ENCODE data around the gene C1orf216.
"Not testable (repeated sequence)": the region's sequence is repeated elsewhere in the genome, so short reads cannot be mapped to it uniquely, and the experiment has no call there.

Gene C1orf216, protein sequence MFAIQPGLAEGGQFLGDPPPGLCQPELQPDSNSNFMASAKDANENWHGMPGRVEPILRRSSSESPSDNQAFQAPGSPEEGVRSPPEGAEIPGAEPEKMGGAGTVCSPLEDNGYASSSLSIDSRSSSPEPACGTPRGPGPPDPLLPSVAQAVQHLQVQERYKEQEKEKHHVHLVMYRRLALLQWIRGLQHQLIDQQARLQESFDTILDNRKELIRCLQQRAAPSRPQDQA

DNA sequence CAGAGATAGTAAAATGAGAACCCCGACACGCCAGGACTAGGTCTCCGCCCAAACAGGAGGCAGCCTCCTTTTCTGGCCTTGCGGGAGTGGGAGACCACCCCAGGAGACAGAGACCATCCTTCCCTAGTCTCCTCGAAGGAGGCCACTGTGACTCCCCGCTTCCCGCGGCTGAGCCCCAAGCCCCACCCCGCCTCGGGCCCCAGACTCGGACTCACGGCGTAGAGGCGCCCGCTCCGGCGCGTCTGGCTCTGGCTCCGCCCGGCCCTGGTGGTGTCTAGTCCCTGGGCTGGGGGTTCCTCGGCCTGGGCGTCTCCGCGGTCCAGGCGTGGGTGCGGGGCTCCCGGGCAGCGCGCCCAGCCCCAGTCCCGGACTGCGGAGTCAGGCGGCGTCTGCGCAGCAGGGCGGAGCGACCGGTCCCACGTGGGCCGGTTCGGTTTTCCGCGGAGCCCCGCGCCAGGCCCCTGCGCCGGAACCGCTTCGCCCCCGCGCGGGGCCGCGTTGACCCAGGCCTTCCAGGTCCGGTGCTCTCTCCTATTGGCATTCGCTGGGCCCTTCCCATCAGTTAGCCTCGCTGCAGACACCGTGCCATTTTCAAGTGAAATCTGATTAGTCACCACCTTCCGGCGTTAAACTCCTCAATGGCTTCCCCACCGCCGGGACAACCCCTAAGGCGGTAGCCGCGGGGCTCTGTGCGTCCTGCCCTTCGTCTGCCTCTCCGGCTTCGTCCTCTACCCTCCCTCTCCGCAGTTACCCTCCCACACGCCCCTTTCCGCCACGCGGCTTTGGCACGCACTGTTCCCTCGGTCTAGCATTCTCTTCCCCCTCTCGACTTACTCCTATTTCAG, at the start of gene C1orf216:
C1orf216 (minus strand) TSS at position 393 of the 845 bp plus-strand sequence. CDS start 2,563 bp downstream, outside the sequence.
- DNase-seq = no peak

DNA sequence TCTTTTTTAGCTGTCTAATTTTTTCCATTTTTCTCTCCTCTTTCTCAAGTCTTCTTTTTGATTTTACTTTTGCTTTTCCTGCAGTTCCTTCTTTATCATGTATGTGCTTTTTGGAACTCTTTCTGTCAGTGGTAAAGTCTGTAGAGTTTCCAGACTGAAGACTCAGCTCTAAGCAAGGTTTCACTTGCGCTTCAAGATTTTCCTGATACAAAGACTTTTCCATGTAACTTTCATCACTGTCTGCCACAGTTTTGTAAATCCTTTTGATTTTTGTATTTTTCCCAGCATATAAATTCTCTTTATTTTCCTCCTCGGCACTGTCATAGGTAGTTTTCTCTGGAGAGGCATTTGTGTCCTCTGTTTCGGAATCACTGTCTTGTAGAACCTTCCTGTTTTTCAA, 45.6 kb upstream of the C1orf216 start:
- DNase-seq = no peak

DNA sequence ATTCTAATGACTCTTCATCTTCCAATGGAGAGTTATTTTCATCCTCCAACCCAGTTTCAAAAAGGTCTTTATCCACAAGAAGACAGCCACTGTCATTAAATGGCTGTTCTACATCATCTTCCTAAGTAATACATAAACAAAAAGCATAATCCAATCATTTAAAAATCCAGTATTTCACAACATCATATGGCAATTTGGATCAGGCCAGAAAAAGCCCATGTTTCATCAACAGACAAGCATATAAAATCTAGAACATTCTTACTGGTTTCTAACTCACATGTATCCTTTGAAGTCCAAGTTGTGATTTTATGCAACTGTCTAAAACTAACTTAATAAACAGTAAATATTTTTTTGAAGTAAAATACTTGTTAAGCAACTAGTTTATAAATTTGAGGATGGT, 44.5 kb upstream of the C1orf216 start:
- DNase-seq = no peak

DNA sequence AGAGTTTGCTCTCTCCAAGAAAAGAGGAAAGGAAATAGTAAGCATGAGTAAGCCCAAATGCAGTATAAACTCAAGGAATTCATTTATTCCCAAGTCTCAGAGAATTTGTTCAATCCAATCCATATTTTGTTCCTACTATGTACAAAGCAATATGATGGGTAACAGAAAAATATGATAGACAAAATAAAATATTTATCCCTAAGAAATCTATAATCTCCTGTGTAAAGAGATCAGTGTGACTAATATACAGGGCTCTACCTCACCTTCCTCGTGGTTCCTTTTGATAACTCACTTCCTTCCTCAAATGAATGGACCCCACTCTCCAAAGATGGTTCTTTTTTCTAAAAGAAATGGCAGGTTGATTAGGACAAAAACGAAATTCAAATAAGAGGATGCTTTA, 43.5 kb upstream of the C1orf216 start:
- no peak for DNase-seq

DNA sequence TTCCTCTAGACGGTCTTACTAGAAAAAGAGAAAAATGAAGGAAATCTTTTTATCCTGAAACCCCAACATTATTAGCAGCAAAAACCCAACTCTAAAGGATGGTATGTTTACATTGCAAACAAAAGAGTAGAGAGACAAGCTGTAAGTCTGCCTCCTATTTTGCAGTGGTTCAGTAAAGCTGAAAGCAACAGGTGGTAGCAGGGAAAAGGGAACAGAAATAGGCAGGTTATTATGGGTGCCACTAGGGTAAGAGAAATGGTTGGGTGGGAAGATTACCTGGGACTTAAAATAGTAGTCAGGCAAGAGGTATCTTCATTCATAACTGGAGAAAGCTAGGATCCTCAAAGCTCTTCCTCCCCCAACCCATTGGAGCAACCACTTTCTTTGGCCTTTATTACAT, 37.4 kb upstream of the C1orf216 start:
- no peak for DNase-seq

DNA sequence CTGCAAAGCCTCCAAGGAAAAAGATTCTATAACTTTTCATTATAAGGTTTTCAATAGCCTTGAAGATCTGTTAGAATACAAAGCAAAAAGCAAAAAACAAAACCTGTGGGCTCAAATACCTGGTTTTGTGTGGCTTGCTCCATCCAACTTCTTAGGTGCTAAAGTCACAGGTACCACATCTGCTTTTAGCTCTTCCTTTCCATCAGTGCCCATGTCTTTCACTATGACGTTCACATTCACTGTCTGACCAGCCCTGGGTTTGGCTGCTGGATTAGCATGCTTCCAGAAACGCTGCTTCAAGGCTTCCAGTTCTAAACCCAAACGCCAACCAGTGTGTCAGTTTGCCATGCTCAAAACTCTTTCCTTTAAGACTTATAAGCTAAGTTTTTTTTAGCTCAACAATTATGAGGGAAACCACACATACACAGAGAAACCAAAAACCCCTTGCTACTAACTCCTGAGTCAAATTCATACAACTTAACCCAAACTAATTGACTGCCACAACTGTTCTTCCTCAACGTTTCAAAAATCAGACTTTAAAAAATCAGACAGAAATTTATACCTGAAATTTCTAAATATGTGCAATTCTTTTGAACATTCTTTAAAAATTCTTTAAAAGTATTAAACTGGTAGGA, 35.1 kb upstream of the C1orf216 start:
- DNase-seq = no peak

DNA sequence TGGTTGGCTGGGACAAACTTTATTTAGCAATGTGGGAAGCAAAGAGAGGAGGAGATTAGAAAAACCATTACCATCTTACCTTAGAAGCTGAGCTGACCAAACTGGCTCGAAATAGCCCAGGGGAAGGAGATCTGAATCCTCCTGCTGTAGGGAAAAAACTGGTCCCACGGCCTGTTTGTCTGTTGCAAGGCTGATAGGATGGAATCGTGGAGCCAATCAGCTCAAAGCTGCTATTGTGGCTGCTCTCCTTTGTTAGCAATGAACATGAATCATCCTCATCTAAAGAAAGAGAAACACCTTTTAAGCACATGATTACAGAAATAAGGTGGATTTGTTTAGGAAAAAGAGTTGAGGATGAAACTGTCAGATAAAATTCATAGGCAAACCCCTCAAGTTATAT, 29.6 kb upstream of the C1orf216 start:
- DNase-seq = no peak

DNA sequence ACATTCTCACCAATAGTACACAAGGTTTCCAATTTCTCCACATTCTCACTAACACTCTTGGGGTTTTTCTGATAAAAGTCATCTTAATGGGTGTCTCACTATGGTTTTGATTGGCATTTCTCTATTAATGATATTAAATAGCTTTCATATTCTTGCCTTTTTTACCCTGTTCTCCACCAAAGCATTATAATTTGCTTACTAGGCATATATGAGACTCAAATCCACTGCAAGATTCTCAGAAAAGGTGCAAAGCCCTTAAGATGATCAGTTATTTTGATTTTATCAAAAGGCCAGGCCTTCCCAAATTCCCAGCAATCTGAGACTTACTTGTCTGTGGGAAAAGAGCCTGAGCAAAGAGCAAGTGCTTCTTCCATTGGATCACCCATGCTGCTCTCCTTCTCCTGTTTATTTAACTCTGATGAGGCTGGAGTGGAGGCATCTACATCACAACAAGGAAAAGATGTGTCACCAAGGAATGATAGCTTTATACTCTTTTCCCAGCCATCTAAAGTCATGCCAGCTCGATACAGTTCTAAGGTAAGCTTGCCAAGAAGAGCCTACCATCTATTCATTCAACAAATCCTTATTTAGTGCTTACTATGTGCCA, 26.5 kb upstream of the C1orf216 start:
- no peak for DNase-seq

DNA sequence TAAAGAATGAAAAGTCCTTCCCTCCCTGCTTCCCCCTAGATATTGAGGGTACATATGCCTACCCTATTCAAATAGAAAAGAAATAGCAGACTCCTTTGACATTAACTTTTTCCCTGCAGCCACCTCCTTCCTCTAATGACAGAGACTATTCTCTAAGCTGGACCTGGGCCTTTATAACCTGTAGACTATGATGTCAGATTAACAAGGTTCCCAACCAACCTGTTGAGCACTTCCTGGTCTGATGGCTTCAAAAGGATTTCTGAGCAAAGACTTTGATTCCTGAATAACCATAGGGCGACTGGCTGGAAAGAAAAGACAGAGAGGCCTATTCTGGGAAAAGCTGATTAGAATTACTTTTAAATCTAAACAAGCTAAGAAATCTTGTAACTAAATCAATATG, 18.4 kb upstream of the C1orf216 start:
- no peak for DNase-seq

DNA sequence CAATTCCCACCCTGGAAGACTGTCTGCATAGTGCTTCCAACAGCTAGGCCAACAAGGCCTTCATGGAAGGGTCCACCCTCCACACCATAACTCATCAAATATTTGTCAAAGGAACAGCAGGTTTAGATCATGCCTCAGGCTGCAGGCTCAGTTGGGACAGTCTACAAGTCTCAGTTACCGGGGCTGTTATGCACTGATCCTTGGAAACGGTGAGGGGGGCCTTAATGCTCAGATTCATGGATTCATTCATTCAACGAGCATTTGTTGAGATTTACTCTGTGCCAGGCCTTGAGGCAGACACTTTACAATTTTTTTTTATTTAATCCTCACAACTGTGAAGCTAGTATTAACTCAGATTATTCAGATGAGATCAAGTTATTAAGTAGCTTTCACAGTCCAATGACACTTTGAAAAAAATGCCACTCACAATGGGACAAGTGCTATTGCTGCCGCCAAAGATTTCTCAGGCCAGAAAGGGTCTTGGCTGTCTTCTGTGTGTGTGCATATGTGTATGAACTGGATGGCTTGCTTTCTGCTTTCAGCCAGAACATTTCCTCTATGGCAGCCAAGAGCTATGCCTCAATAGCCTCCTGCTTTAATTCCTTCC, 8.9 kb upstream of the C1orf216 start:
- DNase-seq = no peak

DNA sequence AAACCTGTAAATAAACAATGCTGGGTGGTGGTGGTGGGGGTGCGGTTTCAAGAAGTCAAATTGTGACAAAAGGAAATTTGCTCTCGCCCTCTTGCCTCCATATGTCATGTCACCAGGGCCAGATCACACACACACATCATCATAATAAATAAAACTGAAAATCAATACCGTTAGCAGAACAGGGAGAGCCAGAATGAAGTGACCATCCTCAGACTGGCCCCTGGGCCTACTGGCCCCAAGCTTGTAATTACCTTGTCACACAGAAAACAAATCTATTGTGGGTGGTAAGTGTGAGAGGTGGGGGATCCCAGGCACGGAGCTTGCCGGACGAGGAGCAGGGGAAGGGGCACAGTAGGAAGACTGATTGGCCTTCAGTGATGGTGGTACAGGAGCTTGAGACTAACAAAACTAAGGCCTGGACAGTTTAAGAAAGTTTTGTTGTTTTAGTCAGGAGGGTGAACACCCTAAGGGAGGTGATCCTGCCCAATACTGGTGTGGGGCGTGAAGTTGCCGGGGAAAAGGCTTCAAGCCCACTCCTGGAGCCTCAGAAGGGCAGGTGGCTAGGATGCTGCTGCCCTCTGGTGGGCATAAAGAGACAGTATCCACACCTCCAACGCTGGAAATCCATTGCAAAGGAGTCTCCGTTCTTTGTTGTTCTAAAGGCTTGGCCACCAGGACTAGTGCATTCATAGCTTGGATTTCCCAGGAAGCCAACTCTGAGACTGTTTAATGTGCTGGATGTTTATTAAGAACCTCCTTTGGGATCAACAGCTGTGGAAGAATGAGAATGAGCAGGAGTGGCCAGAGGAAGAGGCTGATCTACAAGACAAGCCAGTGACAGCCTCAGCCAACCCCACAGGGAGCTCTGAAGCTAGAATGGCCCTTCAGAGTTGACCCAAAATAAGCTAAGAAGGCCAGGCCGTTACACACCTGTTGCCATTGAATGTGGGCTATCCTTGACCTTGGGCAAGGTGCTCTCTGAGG, 8.1 kb upstream of the C1orf216 start:
- no peak for DNase-seq

DNA sequence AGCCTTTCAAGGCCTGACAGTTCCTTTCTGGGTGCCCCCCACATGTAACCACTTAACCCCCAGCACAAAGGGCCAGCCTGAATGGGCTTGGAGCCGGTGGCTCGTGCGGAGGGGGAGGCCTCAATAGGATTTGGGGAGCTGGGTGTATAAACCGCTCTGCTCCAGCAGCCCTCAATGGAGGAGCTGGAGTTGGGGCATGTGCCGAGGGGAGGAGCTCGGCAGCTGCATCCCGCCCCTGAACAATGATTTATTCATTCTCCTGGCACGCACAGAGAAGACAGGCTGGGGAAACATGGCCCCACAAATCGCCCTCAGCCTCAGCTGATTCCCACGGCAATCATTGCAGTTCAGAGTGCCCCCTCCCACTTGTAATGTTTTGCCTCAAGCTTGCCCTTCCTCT, 6.9 kb upstream of the C1orf216 start:
- no peak for DNase-seq

DNA sequence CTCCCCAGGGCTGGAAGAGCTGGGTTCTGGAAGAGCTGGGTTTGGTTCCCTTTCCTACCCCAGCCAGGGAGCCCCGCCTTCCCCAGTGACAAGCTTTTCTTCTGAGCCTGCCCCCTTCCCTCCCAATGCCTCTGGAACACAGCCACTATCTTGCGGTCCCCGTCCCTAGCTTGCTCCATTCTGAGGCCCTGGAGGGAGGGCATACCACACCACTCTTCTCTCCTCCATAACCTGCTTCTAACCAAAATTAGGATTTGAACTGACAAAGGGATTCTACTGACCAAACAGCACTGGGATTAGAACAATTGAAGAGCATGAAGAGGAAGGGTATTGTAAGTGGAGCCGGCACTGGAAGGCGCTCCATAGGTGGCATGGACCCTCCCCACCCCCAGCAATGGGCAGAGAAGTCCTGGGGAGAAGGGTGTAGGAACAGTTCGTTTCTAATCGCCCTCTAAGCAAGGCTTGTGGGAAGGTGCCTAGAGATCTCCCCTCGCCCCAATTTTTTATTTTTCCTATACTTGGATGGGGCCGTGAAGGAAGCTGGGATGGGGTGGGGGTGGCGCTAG, 690 bp downstream of the C1orf216 start:
- no peak for DNase-seq

DNA sequence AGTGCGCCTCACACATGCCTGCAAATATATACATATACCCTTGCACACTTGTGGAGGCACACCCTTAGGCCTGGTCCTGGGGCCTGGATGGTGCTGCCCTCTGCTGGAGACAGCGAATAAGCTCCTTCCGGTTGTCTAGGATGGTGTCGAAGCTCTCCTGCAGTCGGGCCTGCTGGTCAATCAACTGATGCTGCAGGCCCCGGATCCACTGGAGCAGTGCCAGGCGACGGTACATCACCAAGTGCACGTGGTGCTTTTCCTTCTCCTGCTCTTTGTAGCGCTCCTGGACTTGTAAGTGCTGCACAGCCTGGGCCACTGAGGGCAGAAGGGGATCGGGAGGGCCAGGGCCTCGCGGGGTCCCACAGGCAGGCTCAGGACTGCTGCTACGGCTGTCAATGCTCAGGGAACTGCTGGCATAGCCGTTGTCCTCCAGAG, 3.1 kb downstream of the C1orf216 start:
- DNase-seq = peak; percentile 42

DNA sequence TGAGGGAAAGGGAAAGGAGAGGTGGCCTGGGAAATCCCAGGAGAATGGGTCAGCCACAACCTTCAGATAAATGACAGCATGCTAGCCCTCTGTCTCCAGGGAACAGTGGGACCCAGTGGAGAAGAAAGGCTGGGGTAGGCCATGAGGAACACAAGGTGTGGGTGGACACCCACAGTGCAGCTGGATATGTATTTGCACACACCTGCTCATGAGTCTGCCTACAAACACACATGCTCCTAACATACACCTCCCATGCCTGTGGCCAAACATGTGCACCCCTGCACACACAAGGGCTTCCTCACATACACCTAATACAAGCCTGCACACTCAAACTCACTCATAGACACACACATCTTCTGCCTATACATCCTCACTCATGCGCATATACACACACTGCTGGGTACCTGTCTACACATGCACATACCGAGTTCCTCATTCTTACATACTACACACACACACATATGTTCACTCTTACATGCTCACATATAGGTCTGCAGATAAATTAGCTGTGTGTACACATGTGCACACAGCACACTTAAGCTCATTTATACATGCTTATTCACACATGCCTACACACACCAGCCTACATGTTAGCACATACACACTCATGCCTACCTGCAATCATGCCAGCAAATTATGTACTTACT, 3.6 kb downstream of the C1orf216 start:
- no peak for DNase-seq

DNA sequence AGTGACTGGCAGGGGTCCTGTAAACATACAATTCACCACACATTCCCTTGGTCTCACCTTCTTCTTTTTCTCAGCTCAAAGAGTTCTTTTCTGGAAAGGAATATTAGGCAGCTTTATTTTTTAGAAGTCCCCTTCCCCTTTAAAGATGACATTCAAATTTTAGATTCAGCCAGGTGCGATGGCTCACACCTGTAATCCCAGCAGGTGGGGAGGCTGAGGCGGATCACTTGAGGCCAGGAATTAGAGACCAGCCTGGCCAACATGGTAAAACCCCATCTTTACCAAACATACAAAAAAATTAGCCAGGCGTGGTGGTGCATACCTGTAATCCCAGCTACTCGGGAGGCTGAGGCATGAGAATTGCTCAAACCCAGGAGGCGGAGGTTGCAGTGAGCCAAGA, 7.6 kb downstream of the C1orf216 start:
- not testable (repeated sequence) for DNase-seq

DNA sequence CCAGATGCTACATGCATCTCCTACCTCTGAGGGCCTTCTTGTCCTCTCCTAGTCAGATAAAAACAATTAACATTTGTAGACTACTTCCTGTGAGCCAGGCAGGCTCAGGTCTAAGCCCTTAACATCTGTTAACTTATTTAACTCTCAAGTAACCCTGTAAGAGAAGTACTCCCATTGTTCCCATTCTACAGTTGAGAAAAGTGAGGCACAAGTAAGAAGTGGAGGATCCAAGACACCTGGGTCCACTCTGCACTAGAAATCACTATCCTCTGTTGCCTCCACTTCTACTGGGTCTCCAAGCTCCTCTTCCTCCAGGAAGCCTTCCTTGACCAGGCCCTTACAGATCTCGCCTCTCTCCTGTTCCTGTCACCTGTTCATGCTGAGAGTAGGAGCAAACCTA, 9.7 kb downstream of the C1orf216 start:
- DNase-seq = no peak

DNA sequence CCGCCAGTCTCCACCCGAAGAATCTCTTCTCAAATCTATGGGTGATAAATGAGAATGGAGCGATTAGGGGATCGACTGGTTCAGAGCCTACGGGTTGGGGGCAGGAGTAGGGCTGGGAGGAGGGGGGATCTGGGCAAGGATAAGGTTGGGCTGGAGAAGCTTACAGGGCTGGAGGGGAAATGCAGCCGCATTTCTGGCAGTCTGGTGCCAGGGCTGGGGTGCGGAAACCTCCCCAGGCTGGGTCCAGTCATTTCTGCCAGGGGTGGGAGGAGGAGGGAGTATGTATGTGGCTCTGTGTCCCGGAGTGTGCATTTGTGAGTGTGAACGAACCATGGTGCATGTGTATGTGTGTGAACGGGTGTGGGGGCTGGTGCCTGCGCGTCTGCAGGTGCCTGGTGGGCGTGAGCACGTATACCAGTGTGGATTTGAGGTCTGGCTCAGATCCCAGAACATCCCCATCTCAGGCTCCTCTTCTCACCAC, 10.2 kb downstream of the C1orf216 start:
- DNase-seq = no peak

DNA sequence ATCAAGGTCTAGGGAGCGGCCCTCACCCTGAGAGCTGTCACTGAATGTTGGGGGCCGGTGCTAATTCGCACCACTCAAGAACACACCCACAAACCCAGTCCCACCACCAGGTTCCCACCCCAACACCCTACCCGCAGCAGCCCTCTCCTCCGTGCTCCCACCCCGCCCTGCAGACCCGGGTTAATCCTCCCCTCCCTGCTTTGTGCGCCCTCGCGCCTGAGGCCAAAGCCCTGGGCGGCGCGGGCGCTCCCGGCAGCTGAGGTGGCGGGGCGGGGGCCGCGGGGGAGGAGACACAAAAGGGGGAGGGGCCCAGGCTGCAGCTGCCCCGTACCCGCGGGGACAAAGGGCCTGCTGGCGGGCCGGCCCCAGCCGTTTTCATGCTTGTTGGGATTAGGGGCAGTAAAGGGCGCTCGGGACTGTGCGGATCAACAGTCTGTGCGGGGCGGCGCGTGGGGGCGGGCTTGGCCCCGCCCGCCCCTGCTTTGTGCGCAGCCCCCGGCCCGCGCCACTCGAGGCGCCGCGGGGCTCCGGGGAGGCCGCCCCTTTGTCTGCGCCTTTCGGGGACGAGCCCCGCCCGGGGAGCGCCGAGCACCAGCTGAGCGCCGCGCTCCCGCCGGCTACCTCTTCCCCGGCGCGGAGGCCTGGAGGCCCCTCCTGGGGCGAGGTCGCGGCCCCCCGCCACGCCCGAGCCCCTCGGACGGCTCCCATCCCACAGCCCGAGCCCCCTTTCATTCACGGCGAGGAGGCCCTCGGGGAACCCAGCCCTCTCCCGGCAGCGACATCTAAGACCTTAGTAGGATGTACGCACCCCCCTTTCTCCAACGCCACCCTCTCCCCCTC, 10.9 kb downstream of the C1orf216 start:
- DNase-seq = no peak

All from DMS 273 treated with DMSO at 0.1 percent for 48 hours (cell line).